Erythroblast (primary cell): ENCODE results near the gene AFM.
"Not testable (repeated sequence)": the region's sequence is repeated elsewhere in the genome, so short reads cannot be mapped to it uniquely, and the experiment has no call there.

ENCODE experiments used
- DNase-seq, 2 experiments: peaks; one replicate each; lab custom pipeline; 2025; lab: John Stamatoyannopoulos, UW
- GATA1 ChIP-seq: IDR thresholded peaks from 2 replicates; pipeline ENCODE4 v1.6.1; 2011; ENCODE audit warnings: low read depth, mild to moderate bottlenecking, control low read depth, low read length, moderate library complexity

AFM gene

GRCh38 chr4:73544620-73545019 lies 63.1 kb downstream of the AFM start:
- TF ChIP-seq GATA1: no peak
- DNase-seq: no peak

DNA sequence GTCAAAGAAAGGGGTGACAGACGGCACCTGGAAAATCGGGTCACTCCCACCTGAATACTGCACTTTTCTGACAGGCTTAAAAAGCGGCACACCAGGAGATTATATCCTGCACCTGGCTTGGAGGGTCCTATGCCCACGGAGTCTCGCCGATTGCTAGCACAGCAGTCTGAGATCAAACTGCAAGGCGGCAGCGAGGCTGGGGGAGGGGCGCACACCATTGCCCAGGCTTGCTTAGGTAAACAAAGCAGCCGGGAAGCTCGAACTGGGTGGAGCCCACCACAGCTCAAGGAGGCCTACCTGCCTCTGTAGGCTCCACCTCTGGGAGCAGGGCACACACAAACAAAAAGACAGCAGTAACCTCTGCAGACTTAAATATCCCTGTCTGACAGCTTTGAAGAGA lies 69.3 kb downstream of the AFM start:
- not testable (repeated sequence) for DNase-seq
